NCI-H1417 treated with DMSO at 0.1 percent for 48 hours (cell line): ENCODE measurements around the gene SLC12A4.
"Not testable (repeated sequence)": the region's sequence is repeated elsewhere in the genome, so short reads cannot be mapped to it uniquely, and the experiment has no call there.

Source experiments
- DNase-seq: peaks from one replicate; lab custom pipeline; 2025; lab: John Stamatoyannopoulos, UW

The SLC12A4 gene

DNA sequence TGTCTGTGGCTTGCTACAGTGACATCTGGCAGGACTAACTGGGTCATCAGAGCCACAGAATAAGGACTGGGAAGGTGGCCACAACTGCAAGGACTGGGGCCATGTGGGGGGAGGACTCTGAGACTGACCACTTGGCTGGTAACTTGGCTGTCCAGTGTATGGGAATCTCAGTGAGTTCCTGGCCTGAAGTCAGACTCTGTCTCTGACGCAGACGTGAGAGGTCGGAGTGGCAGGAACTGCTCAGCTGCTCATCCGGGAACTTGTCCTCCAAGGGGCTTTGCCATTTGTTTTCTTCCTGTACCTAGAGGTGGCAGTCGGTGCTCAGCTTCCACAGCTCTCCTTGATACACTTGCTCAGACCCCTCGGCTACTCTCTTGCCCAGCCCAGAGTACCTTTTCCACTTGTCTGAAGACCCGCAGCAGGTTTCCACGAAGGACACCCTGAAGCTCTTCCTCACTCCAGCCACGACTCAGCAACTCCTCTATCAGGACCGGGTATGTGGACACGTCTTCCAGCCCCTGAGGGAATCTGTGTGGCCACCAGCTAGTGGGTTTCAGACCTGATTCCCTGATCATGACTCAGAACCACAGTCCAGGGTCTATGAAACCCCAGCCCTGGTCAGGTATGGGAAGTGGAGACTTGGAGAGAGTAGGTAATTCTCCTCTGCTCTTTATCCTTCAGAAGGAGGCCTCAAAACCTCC, 19.2 kb upstream of the SLC12A4 start:
- DNase-seq = no peak

DNA sequence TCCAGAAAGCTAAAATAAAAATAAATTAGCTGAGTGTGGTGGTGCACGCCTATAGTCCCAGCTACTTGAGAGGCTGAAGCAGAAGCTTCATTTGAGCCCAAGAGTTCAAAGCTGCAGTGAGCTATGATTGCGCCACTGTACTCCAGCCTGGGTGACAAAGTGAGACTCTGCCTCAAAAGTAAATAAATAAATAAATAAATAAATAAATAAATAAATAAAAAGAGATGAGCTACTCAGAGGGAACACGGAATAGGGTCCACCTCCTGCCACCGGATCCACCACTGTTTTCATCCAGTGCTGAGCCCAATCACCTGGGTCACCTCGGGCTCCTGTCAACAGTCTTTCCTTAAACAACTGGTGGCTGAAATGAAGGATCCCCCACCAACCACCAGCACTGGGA, 18.5 kb upstream of the SLC12A4 start:
- DNase-seq = no peak

DNA sequence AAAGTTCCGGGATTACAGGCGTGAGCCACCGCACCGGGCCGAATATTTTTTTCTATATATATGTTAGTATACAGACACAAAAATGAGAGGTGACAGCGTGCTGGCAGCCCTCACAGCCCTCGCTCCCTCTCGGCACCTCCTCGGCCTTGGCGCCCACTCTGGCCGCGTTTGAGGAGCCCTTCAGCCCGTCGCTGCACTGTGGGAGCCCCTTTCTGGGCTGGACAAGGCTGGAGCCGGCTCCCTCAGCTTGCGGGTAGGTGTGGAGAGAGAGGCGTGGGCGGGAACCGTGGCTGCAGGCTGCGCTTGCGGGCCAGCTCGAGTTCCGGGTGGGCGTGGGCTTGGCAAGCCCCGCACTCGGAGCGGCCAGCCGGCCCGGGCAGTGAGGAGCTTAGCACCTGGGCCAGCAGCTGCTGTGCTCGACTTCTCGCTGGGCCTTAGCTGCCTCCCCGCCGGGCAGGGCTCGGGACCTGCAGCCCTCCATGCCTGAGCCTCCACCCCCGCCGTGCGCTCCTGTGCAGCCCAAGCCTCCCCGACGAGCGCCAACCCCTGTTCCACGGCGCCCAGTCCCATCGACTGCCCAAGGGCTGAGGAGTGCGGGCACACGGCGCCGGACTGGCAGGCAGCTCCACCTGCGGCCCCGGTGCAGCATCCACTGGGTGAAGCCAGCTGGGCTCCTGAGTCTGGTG, 13.7 kb upstream of the SLC12A4 start:
- DNase-seq = no peak

DNA sequence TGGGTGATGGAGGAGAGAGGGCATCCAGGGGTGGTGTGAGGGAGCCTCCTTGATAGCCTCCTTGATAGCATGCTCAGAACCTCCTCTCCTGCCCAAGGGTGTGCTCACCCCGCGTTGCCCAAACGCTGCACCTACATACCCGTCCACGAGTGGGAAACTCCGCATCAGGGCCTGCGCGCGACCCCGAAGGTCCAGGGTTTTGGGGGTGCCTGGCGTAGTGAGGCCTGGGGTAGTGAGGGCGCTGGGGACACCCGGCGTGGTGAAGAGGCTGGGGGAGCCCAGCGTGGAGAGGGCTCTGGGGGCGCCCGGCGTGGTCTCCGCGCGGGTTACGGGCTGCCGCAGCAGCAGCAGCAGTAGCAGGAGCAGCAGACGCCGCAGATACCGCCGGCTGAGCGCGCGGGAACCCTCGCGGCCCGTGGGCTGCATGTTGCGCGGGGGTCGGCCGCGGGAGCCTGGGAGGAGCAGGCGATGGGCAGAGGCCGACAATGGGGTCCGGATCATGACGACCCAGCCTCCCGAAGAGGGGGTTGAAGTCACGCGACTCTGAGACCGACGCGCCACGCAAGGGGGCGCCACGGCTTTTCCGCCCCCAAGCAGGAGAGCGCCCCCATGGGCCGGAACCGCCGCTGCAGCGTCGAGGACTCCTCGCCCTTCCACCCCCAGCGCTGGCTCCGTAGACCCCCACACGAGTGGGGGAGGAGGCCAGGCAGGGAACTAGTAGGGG, 11.7 kb upstream of the SLC12A4 start, which contains the start of gene DPEP3:
DPEP3 (minus strand) TSS at position 545 of the 724 bp plus-strand sequence; CDS start at position 426, 119 bp downstream.
- no peak for DNase-seq

DNA sequence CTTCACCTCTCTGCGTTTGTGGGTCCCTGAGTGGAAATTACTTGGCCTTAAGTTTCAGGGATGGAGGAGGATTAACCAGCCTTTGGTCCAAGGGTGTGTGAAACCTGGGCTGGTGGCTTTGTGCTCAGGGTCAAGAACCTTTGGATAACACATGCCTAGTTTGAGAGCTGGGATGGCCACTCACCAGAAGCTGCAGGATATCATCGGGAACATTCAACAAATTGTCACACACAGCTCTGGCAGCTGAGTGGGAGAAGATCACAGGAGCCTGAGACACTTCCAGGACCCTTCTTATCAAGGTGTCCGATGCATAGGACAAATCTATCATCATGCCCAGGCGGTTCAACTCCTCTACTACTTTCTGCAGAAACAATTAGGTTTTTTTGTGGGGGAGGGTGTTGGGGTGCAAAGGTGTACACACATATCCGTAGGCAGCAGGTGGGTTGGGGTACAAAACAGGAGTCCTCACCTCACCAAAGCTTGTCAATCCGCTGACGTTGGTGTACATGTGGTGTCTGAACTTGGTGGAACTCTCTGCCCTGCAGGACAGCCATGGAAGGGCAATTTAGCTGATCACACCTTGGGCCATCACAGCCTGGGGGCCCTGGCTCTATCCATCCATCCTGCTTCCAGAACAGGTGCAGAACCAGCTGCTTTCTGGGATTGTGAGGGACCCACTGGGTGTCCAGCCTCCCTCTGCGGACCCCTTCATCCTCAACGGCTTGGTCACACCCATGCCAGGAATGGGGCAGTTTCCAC, 9.2 kb upstream of the SLC12A4 start:
- no peak for DNase-seq

DNA sequence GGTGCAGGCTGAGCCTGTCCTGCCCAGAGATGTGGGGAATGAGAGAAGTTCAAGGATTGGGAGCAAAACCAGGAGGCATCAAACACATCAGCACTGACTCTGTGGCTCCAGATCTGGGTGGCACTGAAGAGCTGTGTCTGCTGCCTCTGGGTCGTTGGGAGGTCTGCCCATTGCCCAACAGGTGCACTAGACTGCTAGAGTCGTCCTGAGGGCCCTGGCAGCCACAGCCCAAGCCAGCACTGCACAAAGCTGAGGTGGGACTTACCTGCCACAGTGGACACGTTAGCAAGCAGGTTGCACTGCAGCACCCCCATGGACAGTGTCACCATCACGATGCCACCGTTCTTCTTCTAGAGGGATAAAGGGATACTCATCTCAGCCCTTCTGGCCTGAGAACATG, 8.6 kb upstream of the SLC12A4 start:
- no peak for DNase-seq

DNA sequence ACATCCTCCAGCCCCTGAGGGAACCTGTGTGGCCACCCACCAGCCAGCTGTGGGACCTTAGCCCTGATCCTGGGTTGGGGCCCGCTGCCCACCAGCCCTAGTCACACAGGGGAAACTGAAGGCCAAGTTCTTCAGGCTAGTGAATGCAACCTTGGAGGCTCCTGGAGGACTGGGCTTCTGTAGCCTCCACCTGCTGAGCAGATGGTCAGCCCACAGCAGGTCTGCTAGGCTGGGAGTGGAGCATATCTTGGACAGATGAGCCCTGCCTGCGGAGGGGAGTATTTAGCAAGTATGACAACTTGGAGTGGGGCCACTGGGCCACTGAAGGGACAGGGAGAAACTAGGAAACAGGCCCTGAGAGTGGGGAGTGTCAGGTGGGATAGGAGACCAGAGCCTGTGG, 7.8 kb upstream of the SLC12A4 start:
- no peak for DNase-seq

DNA sequence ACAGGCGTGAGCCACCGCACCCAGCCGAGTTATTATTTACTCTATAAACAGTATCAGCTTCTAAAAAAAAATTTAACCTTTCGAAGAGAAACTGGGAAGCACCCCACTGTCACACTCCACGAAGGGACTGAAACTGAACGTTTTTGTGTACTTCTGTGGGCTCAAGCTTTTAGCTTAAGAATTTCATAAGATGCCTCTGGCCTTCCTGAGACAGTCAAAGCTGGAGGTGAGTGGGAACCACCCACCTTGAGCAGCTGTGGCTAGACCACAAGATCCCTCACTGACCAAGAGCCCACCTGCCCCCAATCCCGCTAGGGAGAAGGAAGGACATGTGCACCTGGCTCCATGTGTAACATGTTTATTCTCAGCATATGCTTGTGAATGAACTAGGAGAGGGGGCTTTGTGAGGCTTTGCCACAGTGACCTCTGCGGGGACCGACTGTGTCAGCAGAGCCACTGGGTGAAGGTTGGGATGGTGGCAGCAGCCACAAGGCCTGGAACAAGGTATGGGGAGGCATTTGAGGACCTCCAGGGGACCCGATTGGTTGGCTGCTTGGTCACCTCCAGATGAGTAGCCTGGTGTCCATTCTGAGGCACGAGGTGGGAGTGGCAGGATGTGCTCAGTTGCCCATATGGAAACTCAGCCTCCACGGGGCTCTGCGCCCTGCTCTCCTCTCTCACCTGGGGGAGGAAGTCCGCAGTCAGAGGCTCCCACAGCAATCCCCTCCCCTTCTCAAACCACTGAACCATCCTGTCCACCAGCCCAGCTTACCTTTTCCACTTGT, 7.1 kb upstream of the SLC12A4 start:
- no peak for DNase-seq

DNA sequence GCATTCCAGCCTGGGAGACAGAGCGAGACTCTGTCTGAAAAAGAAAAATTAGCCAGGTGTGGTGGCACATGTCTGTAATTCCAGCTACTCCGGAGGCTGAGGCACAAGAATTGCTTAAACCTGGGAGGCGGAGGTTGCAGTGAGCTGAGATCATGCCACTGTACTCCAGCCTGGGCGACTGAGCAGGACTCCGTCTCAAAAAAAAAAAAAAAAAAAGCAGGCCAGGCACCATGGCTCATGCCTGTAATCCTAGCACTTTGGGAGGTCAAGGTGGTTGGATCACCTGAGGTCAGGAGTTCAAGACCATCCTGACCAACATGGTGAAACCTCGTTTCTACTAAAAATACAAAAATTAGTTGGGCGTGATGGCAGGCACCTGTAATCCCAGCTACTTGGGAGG, 3.8 kb upstream of the SLC12A4 start:
- DNase-seq = not testable (repeated sequence)

DNA sequence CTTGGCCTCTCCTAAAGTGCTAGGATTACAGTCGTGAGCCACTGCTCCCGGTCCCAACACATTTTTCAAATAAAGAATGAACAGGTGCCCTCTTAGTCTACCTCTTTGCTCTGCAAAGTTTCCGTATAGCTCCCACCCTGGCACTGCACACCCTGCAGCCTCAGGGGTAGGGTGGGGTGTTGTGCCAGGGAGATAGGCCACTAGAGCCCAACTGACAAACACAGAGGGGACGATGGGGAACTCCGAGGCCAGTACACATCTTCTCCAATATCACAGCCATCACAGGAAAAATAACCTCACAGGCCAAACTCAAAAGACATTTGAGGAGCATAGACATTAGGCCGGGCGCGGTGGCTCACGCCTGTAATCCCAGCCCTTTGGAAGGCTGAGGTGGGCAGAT, 2.7 kb upstream of the SLC12A4 start:
- DNase-seq = no peak

DNA sequence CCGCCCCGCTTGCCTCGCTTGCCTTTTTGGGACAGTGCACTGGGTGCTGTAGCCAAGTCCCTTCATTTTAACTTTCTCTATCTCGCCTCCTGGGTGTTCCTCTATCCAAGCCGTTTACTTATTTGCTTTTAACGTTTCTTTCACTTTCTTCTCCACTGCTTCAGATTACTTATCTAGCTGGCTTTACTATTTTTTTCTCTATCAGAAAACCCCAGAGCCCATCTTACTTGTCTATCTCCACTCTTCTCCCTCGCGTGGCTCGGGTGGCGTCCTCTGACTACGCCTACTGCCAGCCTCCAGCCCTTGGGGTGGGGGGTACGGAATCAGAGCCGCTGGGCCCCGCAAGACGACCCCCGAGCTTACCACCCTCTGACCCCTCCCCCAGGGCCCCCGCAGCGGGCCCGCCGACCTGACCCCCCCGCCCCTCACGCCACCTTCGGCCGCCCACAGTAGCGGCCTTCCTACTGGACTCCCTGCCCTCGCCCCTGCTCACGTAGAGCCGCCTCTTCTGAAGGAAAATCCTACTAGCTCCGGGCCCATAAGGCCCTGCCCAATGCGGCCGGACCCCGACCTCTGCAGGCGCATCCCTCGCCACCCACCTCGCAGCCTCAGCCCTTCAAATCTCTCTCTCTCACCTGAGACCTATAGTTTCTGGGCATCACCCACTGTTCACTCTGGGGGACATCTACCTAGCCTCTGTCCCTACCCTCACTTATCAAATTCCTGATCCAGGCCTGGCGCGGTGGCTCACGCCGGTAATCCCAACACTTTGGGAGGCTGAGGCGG, 1.0 kb upstream of the SLC12A4 start:
- no peak for DNase-seq

DNA sequence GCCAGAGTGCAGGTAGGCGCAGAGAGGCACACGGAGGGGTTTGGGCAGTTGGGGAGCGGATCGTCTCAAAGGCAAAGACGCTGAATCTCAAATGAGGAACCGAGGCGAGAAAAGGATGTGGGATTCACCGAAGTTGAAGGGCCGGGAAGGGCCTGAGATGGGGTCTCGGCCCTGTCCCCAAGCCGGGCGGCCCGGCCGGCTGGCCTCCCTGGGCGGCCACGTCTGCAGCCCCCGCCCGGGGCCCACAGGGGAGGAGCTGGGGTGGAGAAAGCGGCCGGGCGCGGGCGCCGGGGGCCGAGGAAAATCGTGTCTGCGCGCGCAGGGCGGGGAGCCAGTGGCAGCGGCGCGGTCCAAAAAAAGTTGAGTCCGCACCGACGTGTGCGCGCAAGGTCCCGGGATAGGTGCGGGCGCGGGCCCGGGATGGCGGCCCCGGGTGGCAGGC, 458 bp downstream of the SLC12A4 start:
- DNase-seq = no peak

DNA sequence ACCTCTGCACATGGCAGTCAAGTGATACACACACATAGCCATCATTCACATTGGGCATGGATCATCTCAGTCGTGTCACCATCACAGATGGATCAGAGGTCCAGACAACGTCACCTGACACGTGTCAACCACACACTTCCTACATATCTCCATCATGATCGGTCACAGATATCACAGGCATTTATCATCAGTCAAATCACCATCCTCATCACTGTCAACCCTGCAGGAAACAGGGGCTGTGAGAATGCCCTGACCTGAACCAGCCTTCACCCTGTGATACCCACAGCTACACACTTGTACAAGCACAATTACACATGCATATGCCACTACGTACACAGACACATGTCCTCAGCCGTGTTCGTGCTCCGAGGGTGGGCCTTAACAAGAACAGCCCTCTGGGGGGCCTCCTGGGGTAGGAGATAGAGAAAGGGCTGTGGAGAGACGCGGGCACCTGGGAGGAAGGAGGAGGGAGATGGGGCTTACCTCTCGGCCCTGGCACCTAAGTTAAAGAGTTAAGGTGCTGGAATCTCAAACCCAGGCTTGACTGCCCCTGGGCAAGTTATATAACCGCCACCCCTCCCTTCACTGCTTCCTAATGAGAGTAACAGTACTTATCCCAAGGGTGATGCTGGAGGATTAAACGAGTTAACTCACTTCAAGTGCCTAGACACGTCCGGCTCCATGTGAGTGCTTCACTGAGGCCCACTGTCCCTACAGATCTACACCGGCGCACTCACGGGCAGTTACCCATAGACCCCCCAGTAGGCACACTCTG, 1.1 kb downstream of the SLC12A4 start:
- no peak for DNase-seq

DNA sequence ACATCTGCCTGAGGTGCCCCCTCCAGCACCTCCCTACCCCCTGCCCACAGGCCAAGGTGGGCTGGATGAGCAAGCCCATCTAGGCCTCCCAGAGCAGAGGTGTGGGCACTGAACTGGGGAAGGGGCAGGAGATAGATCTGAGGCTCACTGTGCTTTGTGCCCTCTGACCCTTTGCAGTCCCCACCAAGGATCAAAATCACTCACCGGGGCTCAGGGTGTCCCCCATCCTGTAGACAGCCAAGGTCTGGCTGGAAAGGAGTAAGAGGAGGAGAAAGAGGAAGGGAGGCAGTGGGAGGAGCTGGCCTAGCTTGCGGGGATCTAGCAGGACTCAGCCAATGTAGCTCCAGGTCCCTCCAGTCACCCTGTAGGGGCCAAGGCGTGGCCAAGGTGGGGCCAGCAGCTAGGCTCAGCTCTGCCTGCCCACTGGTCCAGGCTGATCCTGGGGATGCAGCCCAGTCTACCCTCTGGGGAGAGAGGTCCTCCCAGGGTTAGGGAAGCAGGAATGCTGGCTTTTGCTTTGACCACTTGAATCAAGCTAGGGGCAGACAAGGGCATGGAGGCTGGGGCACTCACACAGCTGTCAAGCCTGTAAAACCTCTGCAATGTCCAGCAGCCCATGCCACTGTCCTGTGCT, 1.8 kb downstream of the SLC12A4 start:
- DNase-seq = no peak

DNA sequence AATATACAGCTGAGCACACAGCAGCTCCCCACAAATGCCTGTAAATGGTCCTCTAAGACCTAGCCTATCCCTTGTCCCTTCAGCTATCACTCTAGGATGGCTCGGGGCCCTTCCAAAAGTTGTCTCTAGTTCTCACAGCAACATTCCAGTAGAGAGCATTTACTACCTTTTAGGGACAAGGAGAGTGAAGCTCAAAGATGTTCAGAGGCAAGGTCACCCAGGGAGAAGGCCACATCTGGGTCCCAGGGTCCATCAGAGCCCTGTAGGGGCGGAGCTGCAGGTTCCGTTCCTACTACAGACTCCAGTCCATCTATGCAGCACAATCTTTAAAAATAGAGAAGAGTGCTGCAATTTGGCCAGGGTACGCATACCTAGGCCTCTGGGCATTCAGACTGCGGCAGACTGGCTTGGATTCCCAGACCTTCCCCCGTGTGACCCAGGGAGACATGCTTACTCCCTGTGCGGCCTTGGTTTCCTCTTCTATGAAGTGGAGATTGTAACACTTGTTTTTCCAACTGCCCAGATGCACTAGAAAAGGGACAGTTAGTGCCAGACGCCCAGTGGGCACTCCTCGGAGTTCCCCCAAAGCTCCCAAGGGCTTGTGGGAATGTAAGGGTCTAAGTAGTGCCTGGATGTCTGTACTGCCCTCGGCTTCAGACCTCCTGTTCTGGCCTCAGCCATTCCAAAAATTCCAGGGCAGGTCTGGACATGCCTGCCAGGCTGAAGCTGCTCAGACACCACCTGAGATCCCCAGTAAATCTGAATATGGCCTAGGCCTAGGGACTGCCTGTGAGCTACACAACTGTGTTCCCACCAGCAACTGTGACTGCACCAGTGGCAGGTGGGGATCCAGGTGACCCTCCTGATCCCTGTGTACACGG, 2.5 kb downstream of the SLC12A4 start:
- no peak for DNase-seq

DNA sequence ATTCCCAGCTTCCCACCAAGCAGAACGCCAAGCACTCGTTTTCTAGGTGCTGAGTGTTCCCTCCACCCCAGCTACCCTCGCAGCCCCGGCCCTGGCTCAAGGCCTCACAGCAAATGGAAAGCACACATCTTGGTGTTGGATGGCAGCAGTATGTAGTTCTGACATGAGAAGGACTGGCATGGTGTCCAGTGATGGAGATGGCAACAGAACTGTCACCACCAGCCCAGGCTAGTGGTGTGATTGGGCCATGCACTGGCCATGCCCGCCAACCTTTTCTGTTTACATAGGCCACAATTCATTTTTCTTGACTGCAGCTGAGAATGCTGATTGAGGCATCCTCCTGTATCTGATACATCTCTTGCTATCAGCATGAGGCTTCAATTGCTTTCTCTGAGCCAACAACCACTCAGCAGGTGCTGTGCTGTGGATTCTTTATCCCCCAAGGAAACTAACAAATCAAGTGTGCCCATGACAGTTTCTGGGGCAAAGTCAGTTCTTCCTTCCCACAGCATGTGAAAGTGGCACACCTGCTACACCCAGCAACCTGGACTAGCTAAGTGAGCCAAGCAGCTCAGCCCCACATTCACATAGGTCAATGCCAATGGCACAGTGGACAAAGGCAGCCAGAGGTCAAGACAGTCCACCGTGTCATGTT, 3.8 kb downstream of the SLC12A4 start:
- no peak for DNase-seq

DNA sequence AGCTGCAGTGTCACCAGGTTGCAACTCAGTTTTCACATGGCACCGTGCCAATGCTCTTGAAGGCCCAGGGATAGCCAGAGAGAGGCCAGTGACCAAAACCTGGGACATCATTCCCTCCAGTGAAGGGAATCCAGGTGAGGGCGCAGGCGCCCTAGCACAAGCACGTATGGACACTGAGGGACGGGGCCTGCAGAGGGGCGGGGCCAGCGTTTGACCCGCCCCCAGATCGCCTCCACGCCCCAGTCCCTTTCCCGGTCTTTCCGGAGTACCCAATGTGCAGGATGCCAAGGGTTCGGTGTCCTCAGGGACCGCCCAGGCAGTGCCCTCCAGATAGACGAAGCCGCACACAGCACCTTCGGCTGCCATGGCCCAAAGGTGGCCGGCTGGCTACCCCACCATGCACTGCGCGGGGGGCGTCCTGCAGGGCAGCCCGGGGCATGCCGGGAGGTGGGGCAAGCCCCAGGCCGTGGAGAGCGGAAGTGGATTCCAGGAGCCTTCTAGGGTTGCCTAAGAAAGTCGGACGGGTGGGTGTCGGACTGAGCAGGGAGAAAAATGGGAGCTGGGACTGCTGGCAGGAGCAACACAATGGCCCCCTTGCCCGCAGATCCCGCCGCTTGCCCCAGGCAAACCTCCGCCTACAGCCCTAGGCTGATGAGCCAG, 4.6 kb downstream of the SLC12A4 start:
- DNase-seq = no peak
